Right lobe of liver (tissue), 4 donors: ENCODE data around the gene MYH6.

Experiments
- POLR2A ChIP-seq: fragments of 450-650 bp; IDR thresholded peaks from one replicate; pipeline ENCODE4 v1.6.1; 2017; ENCODE audit warnings: antibody characterized with exemption, mild to moderate bottlenecking
- TF ChIP-seq, protein P1 (sequence below), 4 donors: fragments of 200-600 bp in 3 of 4; fragments of 450-650 bp in 1 of 4; IDR thresholded peaks; one replicate each; pipeline versions ENCODE4 v1.5.1 to v1.8.0; 2016 to 2022; ENCODE audit warnings: antibody characterized with exemption in 4 of 4, mild to moderate bottlenecking in 2 of 4
- donor health status: DM: no; HTN: no; CAD: no.
- donor health status: DM: no; HTN: no; CAD: no.
- donor health status: DM: no; HTN: yes; CAD: no.

GRCh38 chr14:23399591-23399990 is 8.5 kb downstream of the MYH6 start:
- TF ChIP-seq POLR2A, result no peak
- TF ChIP-seq, protein P1, sequence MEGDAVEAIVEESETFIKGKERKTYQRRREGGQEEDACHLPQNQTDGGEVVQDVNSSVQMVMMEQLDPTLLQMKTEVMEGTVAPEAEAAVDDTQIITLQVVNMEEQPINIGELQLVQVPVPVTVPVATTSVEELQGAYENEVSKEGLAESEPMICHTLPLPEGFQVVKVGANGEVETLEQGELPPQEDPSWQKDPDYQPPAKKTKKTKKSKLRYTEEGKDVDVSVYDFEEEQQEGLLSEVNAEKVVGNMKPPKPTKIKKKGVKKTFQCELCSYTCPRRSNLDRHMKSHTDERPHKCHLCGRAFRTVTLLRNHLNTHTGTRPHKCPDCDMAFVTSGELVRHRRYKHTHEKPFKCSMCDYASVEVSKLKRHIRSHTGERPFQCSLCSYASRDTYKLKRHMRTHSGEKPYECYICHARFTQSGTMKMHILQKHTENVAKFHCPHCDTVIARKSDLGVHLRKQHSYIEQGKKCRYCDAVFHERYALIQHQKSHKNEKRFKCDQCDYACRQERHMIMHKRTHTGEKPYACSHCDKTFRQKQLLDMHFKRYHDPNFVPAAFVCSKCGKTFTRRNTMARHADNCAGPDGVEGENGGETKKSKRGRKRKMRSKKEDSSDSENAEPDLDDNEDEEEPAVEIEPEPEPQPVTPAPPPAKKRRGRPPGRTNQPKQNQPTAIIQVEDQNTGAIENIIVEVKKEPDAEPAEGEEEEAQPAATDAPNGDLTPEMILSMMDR (IDR thresholded peaks at IDR 0.05), result no peak
